GM18526 (cell line): ENCODE results near the gene CPTP.

Source experiments
- POLR2A ChIP-seq: IDR thresholded peaks from 3 replicates; pipeline ENCODE4 v1.6.1; 2011; ENCODE audit not compliant: insufficient read length; ENCODE audit errors: extremely low read depth

Gene CPTP

DNA sequence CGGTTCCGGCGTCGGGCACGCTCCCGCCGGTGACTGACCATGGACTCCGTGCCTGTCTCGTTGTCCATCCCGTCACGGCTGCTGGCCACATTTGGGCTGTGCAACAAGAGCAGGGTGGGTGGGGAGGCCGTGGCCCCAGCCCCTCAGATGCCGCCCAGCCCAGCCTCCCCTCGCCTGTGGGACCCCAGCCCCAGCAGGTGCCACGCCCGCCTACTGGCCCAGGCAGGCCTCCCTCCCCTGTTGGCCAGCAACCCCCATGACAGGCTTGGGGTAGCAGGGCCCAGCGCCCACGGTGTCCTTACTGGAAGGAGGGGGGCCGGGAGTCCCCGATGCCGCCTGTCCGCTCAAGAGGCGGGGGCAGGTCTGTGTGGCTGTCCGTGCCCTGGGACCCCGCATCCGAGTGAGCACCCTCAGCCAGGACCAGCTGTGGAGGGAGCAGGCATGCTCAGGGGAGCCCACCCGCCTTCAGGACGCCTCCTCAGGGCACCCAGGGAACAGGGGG lies 17.5 kb downstream of the CPTP start:
- TF ChIP-seq POLR2A, result no peak

GRCh38 chr1:1342584-1343115 lies 18.0 kb downstream of the CPTP start:
- TF ChIP-seq POLR2A, result no peak

DNA sequence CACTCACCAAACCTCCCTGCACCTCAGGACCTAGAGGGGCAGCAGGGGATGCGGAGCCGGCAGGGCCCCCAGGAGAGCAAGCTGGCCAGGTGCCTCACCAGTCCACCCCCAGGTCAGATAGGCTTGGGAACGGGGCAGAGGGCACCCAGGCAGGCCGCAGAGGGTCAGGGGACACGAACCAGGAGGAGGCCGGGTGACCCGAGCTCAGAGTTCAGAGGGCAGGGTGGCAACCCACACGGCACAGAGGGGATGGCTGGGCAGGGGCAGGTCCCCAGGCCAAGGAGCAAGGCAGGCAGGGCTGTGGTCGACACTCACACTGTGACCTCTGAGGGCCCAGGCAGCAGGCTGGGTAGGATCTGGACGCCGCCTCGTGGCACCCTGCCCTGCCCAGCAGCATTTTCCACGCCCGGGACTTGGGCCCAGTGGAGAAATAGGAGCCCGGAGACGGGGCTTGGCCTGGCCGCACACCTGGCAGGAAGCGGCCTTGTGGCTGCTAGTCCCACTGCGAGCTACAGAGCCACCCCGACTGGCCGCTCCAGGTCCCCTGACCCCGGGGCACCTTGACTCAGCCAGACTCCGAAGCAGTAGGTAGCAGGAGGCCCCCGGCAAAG lies 19.3 kb downstream of the CPTP start:
- no peak for TF ChIP-seq POLR2A

DNA sequence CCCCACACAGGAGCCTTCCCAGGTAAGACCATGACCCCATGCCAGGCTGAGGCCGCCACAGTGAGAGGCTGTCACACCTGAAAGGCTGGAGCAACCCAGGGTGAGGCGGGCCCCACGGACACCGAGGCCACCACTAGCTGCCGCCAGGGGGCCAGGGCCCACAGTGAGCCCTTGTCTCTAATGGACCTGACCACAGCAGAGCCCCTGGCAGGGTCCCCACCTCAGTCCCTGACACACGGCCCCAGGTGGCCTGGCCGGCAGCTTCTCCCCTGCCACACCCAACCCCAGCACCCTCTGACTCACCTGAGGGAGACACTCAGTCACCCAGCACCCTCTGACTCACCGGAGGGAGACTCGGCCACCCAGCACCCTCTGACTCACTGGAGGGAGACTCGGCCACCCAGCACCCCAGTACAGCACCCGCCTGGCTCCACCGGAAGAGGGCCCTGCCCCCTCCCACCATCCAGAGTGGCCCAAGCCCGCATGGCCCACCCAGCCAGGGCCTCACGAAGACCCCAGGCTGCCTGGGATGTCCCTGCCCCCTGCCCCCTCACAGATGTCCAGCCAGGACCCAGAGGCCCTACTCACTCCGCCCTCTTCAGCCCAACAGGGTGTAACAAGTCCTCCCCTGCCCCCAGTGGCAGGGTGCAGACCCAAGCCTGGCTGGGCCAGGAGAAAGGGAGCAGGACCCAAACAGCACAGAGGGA lies 20.2 kb downstream of the CPTP start:
- no peak for TF ChIP-seq POLR2A

- TF ChIP-seq POLR2A, result no peak
Measured at GRCh38 chr1:1345384-1345783, 20.8 kb downstream of the CPTP start.

DNA sequence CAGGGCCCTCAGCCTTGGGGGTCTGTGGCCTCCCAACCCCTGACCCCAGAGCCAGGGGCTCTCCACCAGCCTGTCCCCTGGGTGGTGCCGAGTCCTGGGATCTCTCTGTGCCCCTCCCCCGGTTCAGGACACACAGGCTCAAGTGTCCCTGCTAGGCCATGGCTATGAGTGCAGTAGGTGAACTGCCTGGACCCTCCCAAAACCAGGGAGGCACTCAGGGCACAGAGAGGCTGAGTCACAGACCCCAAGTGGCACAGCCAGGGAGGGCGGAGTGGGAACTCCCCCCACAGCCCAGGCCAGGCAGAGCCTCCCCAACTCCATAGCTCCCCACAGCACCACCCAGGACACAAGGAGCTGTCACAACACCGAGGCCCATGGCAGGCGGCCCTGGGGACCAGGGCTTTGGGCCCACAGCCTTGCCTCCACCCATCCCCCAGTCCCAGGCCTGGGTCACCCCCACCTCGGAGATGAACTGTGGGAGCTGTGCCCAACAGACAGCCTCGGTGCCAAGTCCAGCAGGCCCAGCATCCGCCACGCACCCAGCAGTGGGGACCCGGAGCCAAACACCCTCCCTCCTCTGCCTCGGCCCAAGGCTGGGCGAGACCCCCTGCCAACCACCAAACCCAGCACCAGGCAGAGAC lies 21.4 kb downstream of the CPTP start:
- TF ChIP-seq POLR2A, result no peak

- TF ChIP-seq POLR2A, result no peak
Measured at GRCh38 chr1:1346501-1346890, 21.9 kb downstream of the CPTP start.

DNA sequence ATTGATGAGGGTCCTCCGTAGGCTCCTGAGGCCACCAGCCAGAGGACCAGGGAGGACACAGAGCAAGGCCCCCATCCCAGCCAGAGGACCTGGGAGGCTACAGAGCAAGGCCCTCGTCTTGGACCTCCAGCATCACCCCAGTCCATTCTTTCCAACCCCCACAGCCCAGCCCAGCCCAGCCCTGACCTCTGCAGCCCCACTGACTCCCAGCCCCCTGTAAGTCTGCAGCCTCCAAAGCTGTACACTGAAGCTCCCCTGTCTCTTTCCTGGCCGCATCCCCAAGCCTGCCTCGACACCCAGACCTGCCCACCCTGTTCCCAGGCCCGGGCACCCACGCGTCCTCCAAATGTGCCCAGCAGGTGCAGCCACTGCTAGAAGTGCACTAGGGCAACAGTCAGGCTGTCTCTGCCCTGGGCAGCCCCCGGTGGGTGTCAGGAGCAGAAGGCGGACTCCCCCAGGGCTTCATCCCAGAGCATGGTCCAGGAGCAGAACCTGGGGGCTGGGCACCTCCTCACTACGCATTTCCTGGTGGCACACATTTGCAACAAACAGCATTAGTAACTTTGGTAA lies 22.5 kb downstream of the CPTP start:
- TF ChIP-seq POLR2A, result no peak

- TF ChIP-seq POLR2A, result no peak
Measured at GRCh38 chr1:1347663-1348419, 23.2 kb downstream of the CPTP start.

- no peak for TF ChIP-seq POLR2A
Measured at GRCh38 chr1:1348420-1349255, 24.0 kb downstream of the CPTP start.

DNA sequence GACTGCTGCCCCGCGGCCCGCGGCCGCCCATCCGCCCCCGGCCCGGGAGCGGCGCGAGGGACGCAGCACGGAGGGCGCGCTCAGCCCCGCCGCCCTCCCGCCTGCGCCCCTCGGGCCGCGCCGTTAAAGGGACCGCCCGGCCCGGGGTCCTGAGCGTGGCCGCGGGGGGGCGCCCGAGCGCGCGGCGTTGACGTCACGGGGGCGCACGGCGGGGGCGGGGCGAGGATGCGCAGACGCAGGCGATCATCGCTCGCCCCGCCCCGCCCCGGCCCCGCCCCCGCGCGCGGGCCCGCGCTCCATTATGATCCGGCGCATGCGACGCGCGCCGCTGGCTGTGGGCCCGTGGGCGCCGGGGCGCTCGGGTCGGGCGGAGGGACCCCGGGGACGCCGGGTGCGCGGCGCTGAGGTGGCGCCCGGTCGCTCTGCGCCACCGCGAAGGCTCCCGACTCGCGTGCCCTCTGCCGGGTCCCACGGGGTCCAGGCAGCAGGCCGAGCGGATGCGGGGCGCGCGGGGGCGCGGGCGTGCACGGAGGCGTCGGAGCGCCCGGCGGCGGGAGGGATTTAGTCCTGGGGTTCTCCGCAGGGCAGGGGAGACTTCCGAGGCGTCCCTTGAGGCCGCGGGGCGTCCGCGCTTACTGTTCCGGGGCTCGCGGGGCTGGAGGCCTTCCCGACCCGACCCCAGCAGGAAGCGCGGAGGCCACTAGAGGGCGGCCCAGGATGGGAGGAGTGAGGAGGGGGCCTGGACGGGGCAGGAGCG lies 24.8 kb downstream of the CPTP start, which contains the start of gene DVL1:
Gene DVL1 (minus strand): TSS at position 163 of the 757 bp plus-strand sequence. CDS start 353 bp downstream, outside the sequence.
- TF ChIP-seq POLR2A, result peak; percentile 56

DNA sequence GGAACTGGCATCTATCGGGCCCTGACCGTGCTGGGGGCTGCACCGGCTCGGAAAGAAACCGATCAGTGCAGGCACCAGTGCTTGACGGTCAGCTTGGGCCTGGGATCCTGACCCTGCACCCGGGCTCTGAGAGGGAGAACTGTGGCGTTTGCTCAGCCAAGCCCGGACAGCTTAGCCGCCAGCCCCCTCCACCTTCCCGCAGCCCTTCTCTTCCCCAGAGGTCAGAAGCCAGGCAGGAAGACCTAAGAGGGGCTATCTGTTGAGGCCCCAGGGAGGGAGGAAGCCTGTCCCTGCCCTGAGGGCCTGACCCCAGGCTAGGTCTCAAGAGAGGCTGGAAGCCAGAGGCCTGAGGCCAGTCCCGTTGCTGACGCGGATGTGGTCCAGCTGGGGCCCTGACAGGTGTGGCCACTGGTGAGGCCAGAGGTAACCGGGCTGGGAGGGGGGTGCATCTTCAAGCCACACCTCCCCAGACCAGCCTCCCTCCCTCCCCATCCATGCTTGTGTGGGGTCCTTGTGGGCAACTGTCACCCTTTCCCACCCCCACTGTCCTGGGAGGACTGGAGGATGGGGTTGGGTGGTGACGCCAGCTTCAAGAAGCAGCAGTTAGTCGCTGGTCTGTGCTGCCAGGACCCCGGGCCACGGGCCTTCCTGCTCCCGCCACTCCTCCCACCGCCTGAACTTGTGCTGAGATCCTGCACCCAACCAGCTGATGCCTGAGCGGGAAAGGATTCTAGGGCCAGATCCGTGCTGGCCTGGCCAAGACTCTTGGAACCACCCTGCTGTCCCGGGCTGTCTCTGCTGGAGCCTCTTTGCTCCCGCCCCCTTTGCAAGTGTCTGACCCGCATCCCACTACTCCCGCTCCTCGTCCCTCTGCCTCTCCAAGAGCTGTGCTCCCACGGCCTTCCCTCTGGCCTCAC lies 27.2 kb downstream of the CPTP start:
- TF ChIP-seq POLR2A, result no peak

GRCh38 chr1:1352786-1353388 lies 28.3 kb downstream of the CPTP start:
- TF ChIP-seq POLR2A, result no peak
